Ishikawa (cell line): ENCODE results near the gene AEN.

Experiments used
- CEBPB ChIP-seq: IDR thresholded peaks from 2 replicates; pipeline ENCODE4 v1.6.1; 2012
- CREB1 ChIP-seq: IDR thresholded peaks from 2 replicates; pipeline ENCODE4 v1.6.1; 2012; ENCODE audit warnings: low read depth
- EGR1 ChIP-seq: IDR thresholded peaks from 2 replicates; pipeline ENCODE4 v1.6.1; 2012
- EP300 ChIP-seq: IDR thresholded peaks from 2 replicates; pipeline ENCODE4 v1.6.1; 2012; ENCODE audit warnings: borderline replicate concordance
- FOXM1 ChIP-seq: IDR thresholded peaks from 2 replicates; pipeline ENCODE4 v1.6.1; 2012; ENCODE audit warnings: low read depth, borderline replicate concordance
- NFIC ChIP-seq: IDR thresholded peaks from 2 replicates; pipeline ENCODE4 v1.6.1; 2012
- TAF1 ChIP-seq: IDR thresholded peaks from 2 replicates; pipeline ENCODE4 v1.6.1; 2012; ENCODE audit warnings: low read depth, mild to moderate bottlenecking
- TCF12 ChIP-seq: IDR thresholded peaks from 2 replicates; pipeline ENCODE4 v1.6.1; 2012; ENCODE audit warnings: low read depth
- TEAD4 ChIP-seq: IDR thresholded peaks from 2 replicates; pipeline ENCODE4 v1.6.1; 2012
- USF1 ChIP-seq: IDR thresholded peaks from 2 replicates; pipeline ENCODE4 v1.6.1; 2012
- YY1 ChIP-seq: IDR thresholded peaks from 2 replicates; pipeline ENCODE4 v1.6.1; 2012; ENCODE audit warnings: low read depth
- ZBTB7A ChIP-seq: IDR thresholded peaks from 2 replicates; pipeline ENCODE4 v1.6.1; 2012; ENCODE audit warnings: low read depth
- TF ChIP-seq, protein P1 (sequence below): IDR thresholded peaks from 2 replicates; pipeline ENCODE4 v1.6.1; 2012
- TF ChIP-seq, protein P2 (sequence below): IDR thresholded peaks from 2 replicates; pipeline ENCODE4 v1.6.1; 2012; ENCODE audit warnings: low read depth, mild to moderate bottlenecking

Gene AEN, protein sequence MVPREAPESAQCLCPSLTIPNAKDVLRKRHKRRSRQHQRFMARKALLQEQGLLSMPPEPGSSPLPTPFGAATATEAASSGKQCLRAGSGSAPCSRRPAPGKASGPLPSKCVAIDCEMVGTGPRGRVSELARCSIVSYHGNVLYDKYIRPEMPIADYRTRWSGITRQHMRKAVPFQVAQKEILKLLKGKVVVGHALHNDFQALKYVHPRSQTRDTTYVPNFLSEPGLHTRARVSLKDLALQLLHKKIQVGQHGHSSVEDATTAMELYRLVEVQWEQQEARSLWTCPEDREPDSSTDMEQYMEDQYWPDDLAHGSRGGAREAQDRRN

DNA sequence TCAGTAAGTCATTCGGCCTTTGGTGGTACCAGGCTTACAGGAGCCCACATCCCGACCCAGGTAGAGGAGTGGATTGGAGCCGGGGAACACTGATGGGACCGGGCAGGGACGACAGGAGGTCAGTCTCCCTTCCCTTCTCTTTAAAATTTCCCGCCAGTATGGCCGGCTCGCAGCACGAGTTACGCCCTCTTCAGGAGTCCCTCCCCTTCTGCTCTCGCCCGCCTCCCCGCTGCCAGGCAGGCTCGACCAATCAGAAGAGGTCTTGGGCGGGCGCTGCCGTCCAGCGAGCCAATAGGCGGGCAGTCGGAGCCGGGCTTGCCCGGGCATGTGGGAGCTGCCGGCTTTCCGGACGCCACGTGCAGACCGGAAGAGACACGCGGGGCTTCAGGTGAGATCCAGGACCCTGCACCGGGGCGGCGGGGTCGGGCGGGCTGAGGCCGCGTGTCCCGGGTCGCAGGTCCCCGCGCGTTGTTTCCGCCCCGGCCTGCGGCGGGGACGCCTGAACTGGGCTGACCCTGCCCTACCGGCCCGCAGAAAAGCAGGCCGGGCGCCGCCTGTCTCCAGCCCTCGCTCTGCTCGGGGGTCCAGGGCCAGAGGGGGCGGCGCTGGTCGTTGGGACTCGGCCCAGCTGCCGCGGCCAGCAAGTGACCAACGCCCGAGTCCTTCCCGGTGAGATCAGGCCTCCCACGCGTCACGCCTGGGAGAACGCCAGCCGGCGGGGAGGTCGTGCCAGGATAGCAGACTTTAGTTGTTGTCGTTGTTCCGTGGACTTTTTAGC is at the start of gene AEN:
TSS of gene AEN (plus strand) at position 346 of the 778 bp plus-strand sequence. CDS start 4,870 bp downstream, outside the sequence.
- TF ChIP-seq, protein P1, sequence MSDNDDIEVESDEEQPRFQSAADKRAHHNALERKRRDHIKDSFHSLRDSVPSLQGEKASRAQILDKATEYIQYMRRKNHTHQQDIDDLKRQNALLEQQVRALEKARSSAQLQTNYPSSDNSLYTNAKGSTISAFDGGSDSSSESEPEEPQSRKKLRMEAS = peak; percentile 98
- TF ChIP-seq CREB1 (no peak), USF1 (peak; percentile 66), YY1 (0 out of 2 replicates have a peak, but pooled peaks have one; percentile 29), EGR1 (peak; percentile 81), CEBPB (no peak)

DNA sequence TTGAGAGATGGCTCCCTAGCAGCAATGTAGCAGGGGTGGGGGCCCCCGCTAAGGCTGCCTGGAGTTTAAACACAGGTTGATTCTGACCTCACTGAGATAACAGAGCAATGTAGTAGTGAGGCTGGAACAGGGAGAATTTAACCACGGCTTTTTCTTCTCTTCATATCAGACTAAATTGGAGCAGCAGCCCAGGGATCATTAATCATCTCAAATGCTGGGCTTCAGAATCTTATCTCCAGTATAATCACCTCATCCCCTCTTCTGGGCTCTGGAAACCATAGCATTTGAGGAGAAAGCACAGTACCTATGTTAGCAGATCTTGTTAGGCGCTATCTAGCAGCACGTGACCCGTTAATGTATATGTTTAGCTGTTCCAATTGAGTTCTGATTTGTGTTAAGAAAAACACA is 49.3 kb upstream of the AEN start:
- peak; percentile 14; the same call in 1 of the 2 replicates for TF ChIP-seq USF1
- TF ChIP-seq, protein P2, sequence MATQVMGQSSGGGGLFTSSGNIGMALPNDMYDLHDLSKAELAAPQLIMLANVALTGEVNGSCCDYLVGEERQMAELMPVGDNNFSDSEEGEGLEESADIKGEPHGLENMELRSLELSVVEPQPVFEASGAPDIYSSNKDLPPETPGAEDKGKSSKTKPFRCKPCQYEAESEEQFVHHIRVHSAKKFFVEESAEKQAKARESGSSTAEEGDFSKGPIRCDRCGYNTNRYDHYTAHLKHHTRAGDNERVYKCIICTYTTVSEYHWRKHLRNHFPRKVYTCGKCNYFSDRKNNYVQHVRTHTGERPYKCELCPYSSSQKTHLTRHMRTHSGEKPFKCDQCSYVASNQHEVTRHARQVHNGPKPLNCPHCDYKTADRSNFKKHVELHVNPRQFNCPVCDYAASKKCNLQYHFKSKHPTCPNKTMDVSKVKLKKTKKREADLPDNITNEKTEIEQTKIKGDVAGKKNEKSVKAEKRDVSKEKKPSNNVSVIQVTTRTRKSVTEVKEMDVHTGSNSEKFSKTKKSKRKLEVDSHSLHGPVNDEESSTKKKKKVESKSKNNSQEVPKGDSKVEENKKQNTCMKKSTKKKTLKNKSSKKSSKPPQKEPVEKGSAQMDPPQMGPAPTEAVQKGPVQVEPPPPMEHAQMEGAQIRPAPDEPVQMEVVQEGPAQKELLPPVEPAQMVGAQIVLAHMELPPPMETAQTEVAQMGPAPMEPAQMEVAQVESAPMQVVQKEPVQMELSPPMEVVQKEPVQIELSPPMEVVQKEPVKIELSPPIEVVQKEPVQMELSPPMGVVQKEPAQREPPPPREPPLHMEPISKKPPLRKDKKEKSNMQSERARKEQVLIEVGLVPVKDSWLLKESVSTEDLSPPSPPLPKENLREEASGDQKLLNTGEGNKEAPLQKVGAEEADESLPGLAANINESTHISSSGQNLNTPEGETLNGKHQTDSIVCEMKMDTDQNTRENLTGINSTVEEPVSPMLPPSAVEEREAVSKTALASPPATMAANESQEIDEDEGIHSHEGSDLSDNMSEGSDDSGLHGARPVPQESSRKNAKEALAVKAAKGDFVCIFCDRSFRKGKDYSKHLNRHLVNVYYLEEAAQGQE = no peak

- TF ChIP-seq TEAD4 (no peak), ZBTB7A (no peak), TCF12 (no peak), EP300 (no peak), FOXM1 (no peak), CEBPB (no peak), CREB1 (no peak), TAF1 (no peak), NFIC (no peak), EGR1 (no peak), YY1 (no peak)
- TF ChIP-seq, protein P2 = no peak
- TF ChIP-seq, protein P1 = no peak
These were observed 47.1 kb upstream of the AEN start for GRCh38 chr15:88574077-88574476.

GRCh38 chr15:88574655-88575054 is 46.5 kb upstream of the AEN start:
- TF ChIP-seq, protein P2 = no peak
- TF ChIP-seq, protein P1 = no peak
- TF ChIP-seq EP300 (no peak), CREB1 (no peak), FOXM1 (no peak), NFIC (no peak), YY1 (no peak), EGR1 (no peak), TCF12 (no peak)
